HL-60/S4 (cell line): ENCODE data around the gene PLK2.

Experiments used
- in situ Hi-C: fragments of 300-500 bp; cut with MboI; formaldehyde crosslinking; loops from 2 replicates; pipeline ENCODE4 v1.14.3; 2022; ENCODE audit warnings: low sequenced_read_pairs

Gene PLK2

DNA sequence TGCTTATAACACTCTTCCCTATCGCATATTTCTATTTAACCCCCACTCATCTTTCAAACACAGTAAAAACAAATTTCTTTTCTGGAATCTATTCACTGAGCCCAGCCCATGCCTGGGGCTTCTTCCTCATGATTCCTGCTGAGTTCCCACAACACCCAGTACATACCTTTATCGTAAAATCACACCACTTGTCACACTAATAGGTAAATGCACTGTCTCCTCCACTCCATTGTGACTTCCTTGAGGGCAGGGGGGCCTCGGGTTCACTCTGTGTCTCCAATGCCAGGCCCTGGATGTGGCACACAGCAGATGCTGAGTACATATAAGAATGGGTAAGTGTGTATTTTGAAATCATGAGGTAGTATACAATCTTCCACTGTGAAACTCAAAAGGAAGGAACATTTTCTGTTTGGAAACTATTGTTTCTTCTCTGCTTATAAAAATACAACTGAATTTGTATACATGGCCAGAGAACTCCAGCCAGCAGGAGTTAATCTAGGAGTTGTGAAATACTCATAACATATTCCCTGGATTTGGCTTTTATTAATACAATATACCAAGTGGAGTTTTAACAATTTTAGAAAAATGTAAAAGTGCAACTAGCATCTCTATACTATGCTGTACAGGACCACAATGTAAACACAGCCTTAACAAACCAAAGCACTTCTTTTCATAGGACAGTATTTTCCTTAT lies 7.2 kb downstream of the PLK2 start:
- in situ Hi-C loops: loop anchor here (25.0 kb wide), 1 partner anchor 1165 kb away; no protein-coding TSS in a partner anchor

DNA sequence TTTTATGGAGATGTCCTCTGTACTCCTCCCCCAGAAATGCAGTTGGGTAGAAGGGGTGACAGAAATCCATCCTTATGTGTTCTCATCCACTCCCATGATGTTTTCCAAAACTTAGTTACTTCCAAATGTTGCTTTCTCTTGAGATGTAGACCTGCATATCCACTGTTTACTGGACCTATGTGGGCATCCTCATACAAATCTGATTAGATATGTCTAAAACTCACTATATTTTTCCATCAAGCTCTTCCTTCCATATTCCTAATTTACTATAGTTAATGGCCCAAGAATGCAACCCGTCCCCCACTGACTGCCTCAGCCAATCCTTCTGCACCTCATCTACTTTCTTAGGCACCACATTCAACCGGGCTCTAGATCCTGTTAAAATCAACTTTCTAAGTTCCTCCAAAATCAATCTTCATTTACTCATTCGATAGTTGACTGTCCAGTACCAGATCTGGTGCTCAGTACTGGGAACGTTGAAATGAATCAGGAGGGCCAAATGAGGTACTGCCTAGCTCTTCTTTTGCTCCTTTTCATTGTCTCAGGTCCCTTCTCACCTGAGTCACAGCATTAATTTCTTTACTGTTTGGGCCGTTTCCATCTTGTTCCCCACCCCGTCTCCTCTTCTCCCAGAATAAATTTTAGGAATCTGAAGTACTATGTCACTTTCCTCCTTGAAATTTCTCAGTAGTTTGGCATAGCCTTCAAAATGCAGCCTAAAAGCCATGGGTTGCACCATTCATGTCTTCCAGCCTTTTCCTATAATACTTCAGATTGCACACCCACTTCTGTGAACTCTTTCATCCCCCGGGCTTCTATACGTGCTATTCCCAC lies 7.9 kb downstream of the PLK2 start:
- in situ Hi-C loops: loop anchor here (25.0 kb wide), 1 partner anchor 1165 kb away; no protein-coding TSS in a partner anchor

- in situ Hi-C loops: loop anchor here (25.0 kb wide), 1 partner anchor 1164 kb away; no protein-coding TSS in a partner anchor
These were observed 8.9 kb downstream of the PLK2 start for GRCh38 chr5:58450811-58451629.

- in situ Hi-C loops: loop anchor here (25.0 kb wide), 1 partner anchor 1163 kb away; no protein-coding TSS in a partner anchor
These were observed 9.9 kb downstream of the PLK2 start for GRCh38 chr5:58450018-58450417.

- in situ Hi-C loops: no loop called here
These were observed 12.7 kb downstream of the PLK2 start for GRCh38 chr5:58447226-58447625.

DNA sequence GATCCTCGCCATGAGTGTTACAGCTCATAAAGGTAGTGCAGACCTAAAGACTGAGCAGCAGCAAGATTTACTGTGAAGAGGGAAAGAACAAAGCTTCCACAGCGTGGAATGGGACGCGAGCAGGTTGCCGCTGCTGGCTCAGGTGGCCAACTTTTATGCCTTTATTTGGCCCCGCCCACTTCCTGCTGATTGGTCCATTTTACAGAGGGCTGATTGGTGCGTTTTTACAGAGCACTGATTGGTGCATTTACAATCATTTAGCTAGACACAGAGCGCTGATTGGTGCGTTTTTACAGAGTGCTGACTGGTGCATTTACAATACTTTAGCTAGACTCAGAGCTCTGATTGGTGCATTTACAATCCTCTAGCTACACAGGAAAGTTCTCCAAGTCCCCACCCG lies 13.9 kb downstream of the PLK2 start:
- in situ Hi-C loops: no loop called here

DNA sequence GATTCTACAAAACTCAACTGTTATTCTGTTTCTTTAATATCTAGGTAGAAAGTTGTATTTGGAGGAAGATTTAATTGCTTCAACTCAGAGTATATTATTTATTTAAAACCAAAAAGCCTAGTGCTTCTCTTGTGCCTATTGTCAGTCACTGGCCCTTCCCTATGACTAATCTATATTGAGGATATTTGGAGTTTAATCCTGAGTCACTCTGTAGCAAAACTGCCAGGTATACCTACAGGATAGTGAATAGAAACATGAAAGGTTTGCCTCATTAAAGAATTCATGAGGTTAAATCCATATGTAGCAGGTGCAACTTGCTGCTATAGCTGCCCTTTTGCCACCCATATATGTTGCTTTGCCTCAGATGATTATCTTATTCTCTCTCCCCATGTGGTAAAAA lies 15.1 kb downstream of the PLK2 start:
- in situ Hi-C loops: no loop called here

- in situ Hi-C loops: no loop called here
These were observed 18.9 kb downstream of the PLK2 start for GRCh38 chr5:58440901-58441460.

DNA sequence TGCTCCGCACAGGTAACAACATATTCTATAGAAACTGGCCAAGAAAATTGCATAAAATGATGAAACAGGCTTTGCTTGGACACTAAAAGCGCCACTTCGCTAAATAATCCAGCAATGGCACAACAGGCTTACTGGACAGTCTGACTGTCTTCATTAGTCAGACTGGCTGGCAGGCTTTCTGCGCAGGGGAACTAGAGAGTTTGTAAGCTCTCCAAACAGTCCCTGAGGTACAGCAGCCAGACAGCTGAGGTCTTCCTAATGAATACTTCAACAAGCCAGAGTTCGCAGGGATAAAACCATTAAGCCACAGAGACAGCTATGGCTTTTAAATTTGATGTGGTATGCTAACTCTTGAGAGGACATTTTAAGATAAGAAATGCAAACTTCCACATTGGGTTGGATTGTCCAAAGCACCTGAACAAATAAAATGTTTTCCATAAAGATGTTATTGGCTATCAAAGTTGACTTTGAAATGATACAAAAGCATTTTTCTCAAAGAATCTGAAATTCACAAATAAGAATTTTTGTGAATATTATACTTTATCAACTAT lies 20.7 kb downstream of the PLK2 start:
- in situ Hi-C loops: no loop called here

DNA sequence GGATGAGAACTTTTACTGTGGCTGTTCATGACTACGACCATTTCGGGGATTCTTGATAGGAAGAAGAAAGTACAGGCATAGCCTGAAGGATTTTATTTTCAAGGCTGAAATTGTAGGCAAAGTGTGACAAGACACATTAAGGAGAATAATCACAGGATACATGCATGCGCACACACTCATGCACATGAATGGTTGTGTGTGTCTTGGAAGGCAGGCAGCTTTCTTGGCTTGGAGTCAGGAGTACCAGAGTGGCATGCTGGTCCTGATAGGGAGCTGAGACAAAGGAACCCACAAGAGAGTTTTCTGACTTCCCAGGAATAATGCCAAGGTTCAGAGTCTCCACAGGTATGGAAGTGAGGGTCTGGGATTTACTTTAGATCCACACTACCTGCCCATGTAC lies 22.2 kb downstream of the PLK2 start:
- in situ Hi-C loops: no loop called here

DNA sequence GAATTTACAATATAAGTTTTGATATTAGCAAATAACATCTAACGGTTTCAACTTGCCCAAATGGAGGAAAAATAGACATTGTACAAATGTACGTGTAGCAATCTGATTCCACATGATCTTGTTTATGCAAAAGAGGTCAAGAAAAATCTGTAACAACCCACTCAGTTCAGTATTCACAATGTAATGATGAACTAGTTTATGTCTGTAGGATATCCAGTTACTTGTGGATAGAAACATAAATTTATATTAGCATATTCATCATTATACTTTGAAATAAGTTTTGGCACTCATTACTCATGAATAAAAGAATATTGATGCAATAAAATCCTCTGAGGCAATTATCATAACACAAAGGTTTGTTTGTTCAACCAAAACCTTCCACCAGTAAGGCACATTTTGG lies 28.1 kb downstream of the PLK2 start:
- in situ Hi-C loops: no loop called here

DNA sequence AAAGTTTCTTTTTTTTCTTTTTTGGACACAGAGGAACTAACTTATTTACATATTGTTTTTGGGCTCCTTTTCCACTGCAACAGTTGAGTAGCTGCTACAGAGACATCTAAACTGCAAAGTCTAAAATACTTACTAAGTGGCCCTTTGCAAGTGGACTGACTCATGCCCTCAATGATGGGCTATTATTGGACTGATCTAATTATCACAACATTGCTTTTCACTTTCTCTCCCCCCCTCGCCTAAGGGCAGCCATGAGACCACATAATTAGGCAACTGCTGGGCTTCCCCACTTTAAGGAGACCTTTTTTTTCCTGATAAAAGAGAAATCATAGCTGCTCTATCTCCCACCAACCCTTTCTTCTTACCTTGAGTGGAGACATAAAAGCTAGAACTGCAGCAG lies 47.0 kb downstream of the PLK2 start:
- in situ Hi-C loops: no loop called here

DNA sequence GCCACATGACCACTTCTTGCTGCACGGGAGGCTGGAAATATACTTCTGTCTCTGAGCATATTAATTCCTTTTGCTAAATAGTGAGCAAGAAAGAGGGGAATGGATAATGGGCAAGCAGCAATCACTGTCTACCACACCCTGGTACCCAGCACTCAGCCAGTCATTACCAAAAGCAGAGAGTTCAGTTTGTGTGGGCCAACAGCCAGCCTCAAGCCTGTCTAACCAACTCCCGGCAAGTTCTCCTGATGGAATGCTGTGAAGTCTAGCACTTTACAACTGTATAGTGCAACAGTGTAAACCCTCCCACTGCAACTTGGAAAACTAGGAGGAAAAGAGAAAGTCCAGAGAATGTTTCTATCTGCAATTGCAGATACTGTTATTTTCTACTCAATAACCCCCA lies 47.8 kb downstream of the PLK2 start:
- in situ Hi-C loops: no loop called here

DNA sequence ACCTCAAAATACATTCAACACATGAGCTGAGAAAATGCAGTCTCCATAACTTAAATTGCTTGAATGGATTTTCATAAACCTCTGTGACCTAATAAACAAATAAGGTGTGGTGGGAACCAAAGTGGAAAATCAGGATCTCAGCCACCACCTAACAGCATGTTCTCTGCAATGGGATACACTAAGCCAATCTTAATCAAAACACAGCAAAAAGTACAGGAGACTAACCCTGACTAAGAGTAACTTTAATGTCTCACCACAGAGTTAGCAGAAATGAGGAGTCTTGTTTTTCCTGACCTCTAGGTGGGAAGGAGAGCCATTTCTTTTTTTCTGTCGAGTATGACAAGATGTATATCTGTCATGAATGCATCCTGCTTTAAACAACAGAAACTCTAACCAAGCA lies 48.5 kb downstream of the PLK2 start:
- in situ Hi-C loops: no loop called here

GRCh38 chr5:58410441-58410840 lies 49.4 kb downstream of the PLK2 start:
- in situ Hi-C loops: no loop called here

- in situ Hi-C loops: no loop called here
These were observed 52.7 kb downstream of the PLK2 start for GRCh38 chr5:58407042-58407719.

GRCh38 chr5:58406394-58406793 lies 53.5 kb downstream of the PLK2 start:
- in situ Hi-C loops: no loop called here

- in situ Hi-C loops: no loop called here
These were observed 54.7 kb downstream of the PLK2 start for GRCh38 chr5:58405175-58405574.

DNA sequence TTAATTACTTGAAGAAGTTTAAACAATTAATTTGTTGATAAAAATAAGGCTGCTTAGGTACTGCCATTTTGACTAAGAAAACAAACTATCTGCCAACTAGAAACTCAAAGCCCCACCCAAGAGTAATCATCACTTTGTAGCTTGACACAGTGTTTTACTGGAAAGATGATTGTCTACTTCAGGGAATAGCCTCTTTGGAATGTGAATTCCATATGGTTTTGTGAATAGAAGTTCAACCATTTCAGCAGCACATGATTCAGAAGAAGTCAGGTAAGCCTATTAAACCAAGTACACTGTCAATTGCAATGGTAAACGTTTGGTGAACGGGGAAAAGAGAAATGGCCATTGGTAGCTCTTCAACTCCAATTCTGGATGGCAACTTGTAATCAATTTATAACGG lies 55.2 kb downstream of the PLK2 start:
- in situ Hi-C loops: no loop called here
